Liver (tissue), 9 donors: ENCODE measurements around the gene PLCG2. TPM values are rescaled to one million over a fixed set of nuclear protein-coding genes. Genes with fewer than 3 reads are reported as not detected.

ENCODE experiments used
- DNase-seq: peaks from one replicate; pipeline ENCODE4 v3.0.0-alpha.2; 2017; ENCODE audit warnings: low spot score
- H3K27ac ChIP-seq, 2 donors: one replicate each; pipeline ENCODE4 v1.7.0; 2013; ENCODE audit warnings: inconsistent platforms in 2 of 2, low read length in 2 of 2, control low read depth in 1 of 2, low read depth in 1 of 2, mild to moderate bottlenecking in 1 of 2
- H3K27me3 ChIP-seq, 4 donors: one replicate each; pipeline versions ENCODE4 v1.6.1 to v1.7.0; 2013; ENCODE audit warnings: low read length in 3 of 4, inconsistent platforms in 1 of 4, mild to moderate bottlenecking in 1 of 4, moderate library complexity in 1 of 4; ENCODE audit not compliant: control insufficient read depth in 4 of 4, insufficient read depth in 4 of 4
- H3K36me3 ChIP-seq, 4 donors: one replicate each; pipeline versions ENCODE4 v1.6.1 to v1.7.0; 2013; ENCODE audit warnings: low read length in 3 of 4, mild to moderate bottlenecking in 3 of 4, low read depth in 1 of 4, moderate library complexity in 1 of 4; ENCODE audit not compliant: control insufficient read depth in 4 of 4, insufficient read depth in 3 of 4
- H3K4me1 ChIP-seq, 4 donors: one replicate each; pipeline versions ENCODE4 v1.6.1 to v1.7.0; 2013; ENCODE audit warnings: low read length in 3 of 4, mild to moderate bottlenecking in 3 of 4, moderate library complexity in 1 of 4; ENCODE audit not compliant: control insufficient read depth in 4 of 4, insufficient read depth in 4 of 4
- H3K4me3 ChIP-seq, 3 donors: one replicate each; pipeline versions ENCODE4 v1.6.1 to v1.7.0; 2013; ENCODE audit warnings: low read length in 3 of 3, control low read depth in 1 of 3, low read depth in 1 of 3, mild to moderate bottlenecking in 1 of 3
- H3K9ac ChIP-seq, 2 donors: one replicate each; pipeline ENCODE4 v1.7.0; 2013; ENCODE audit warnings: low read length in 2 of 2, mild to moderate bottlenecking in 2 of 2, moderate library complexity in 2 of 2, control low read depth in 1 of 2, low read depth in 1 of 2
- H3K9me3 ChIP-seq, 4 donors: one replicate each; pipeline versions ENCODE4 v1.6.1 to v1.7.0; 2013; ENCODE audit warnings: low read length in 3 of 4; ENCODE audit not compliant: control insufficient read depth in 4 of 4
- ATF3 ChIP-seq: IDR thresholded peaks from 2 replicates; pipeline ENCODE4 v1.6.1; 2016; ENCODE audit warnings: antibody characterized with exemption
- CTCF ChIP-seq: fragments of 150-350 bp; IDR thresholded peaks from 2 replicates; pipeline ENCODE4 v1.5.1; 2017; ENCODE audit warnings: improper control_type of control experiment, low read depth, low read length; ENCODE audit not compliant: missing input control
- EGR1 ChIP-seq, 2 donors: IDR thresholded peaks; 2 replicates each; pipeline ENCODE4 v1.6.1; 2016 to 2018; ENCODE audit warnings: antibody characterized with exemption in 2 of 2, low read depth in 2 of 2
- FOXA1 ChIP-seq: IDR thresholded peaks from 2 replicates; pipeline ENCODE4 v1.6.1; 2016; ENCODE audit warnings: antibody characterized with exemption
- GABPA ChIP-seq, 2 donors: IDR thresholded peaks in 1 of 2; conservative IDR thresholded peaks in 1 of 2; 2 replicates each; pipeline ENCODE4 v1.6.1; 2016; ENCODE audit warnings: antibody characterized with exemption in 2 of 2, mild to moderate bottlenecking in 1 of 2, moderate library complexity in 1 of 2
- HNF4G ChIP-seq: IDR thresholded peaks from 2 replicates; pipeline ENCODE4 v1.6.1; 2016; ENCODE audit warnings: antibody characterized with exemption
- JUND ChIP-seq, 2 donors: IDR thresholded peaks; 2 replicates each; pipeline ENCODE4 v1.6.1; 2016; ENCODE audit warnings: antibody characterized with exemption in 2 of 2
- MAX ChIP-seq: IDR thresholded peaks from 2 replicates; pipeline ENCODE4 v1.6.1; 2016; ENCODE audit warnings: antibody characterized with exemption
- RAD21 ChIP-seq, 2 donors: IDR thresholded peaks; 2 replicates each; pipeline ENCODE4 v1.6.1; 2016; ENCODE audit warnings: antibody characterized with exemption in 2 of 2, mild to moderate bottlenecking in 2 of 2
- REST ChIP-seq: IDR thresholded peaks from 2 replicates; pipeline ENCODE4 v1.6.1; 2016; ENCODE audit warnings: antibody characterized with exemption, mild to moderate bottlenecking
- RXRA ChIP-seq, 2 donors: IDR thresholded peaks; 2 replicates each; pipeline ENCODE4 v1.6.1; 2017 to 2018; ENCODE audit warnings: antibody characterized with exemption in 2 of 2, mild to moderate bottlenecking in 1 of 2
- TAF1 ChIP-seq: conservative IDR thresholded peaks from 2 replicates; pipeline ENCODE4 v1.6.1; 2016; ENCODE audit warnings: antibody characterized with exemption, mild to moderate bottlenecking
- YY1 ChIP-seq: IDR thresholded peaks from 2 replicates; pipeline ENCODE4 v1.6.1; 2016; ENCODE audit warnings: antibody characterized with exemption, mild to moderate bottlenecking
- WGBS: extraction: QIAGEN DNeasy Blood & Tissue Kit; methylation state at CpG from one replicate; pipeline ENCODE4 v1.1.7; 2013; 5-methylcytosine and 5-hydroxymethylcytosine counted together
- polyA plus RNA-seq, 2 donors: library from polyadenylated mRNA; stranded (reverse) in 1 of 2; unstranded in 1 of 2; fragments of 200-250 nt in 1 of 2; fragments of >200 nt in 1 of 2; fragmentation: Nextera tagmentation in 1 of 2; extraction: Ambion mirVana in 1 of 2; gene quantifications; one replicate each; pipeline versions ENCODE4 v1.2.1 to v1.2.3, GENCODE V29; 2013 to 2015
- total RNA-seq, 2 donors: library from RNA; depleted of rRNA; stranded (reverse); fragments of >200 nt; gene quantifications; one replicate each; pipeline ENCODE4 v1.2.3, GENCODE V29; 2014
- donor health status: healthy.
- donor health status: healthy.
- donor health status: healthy.
- donor health status: healthy.
- donor health status: healthy.

Gene PLCG2
- total and polyA plus RNA-seq, 4 donors: 7.1 to 21.6 (median 15.8) TPM

- H3K9ac ChIP-seq: no peak overlapping the region
- H3K27me3 ChIP-seq: no peaks in the 10 kb centered on the region
- TF ChIP-seq JUND (IDR thresholded peaks at IDR 0.05) (no peak), GABPA (IDR thresholded peaks at IDR 0.05 in 1 of 2, conservative IDR thresholded peaks at IDR 0.05 in 1 of 2) (no peak), FOXA1 (no peak), TAF1 (no peak), MAX (no peak), ATF3 (no peak), EGR1 (IDR thresholded peaks at IDR 0.05; ENCODE audit: low read depth in 2 of 2) (no peak)
- 88% methylated on average over 6 of the region's 6 CpGs for WGBS
- no peak overlapping the region for H3K27ac ChIP-seq
- peaks cover 0 to 36% (median 23%) of the 10 kb centered on the region in 4 donors for H3K4me1 ChIP-seq
- peaks cover 0 to 15% (median 10%) of the 10 kb centered on the region in 4 donors for H3K36me3 ChIP-seq
- no peak for DNase-seq
- no peaks in the 10 kb centered on the region for H3K9me3 ChIP-seq
- no peak overlapping the region for H3K4me3 ChIP-seq
Measured at GRCh38 chr16:81891736-81892364, 112.8 kb downstream of the PLCG2 start.

- Histone ChIP-seq H3K4me1 (peaks cover 0 to 21% (median 11%) of the 10 kb centered on the region in 4 donors), H3K36me3 (peaks cover 0 to 25% (median 21%) of the 10 kb centered on the region in 4 donors), H3K9ac (no peak overlapping the region), H3K27ac (no peak overlapping the region), H3K27me3 (no peaks in the 10 kb centered on the region), H3K9me3 (no peaks in the 10 kb centered on the region), H3K4me3 (no peak overlapping the region)
- no peak for TF ChIP-seq ATF3
- no peak for TF ChIP-seq RAD21 (IDR thresholded peaks at IDR 0.05)
- no peak for TF ChIP-seq JUND (IDR thresholded peaks at IDR 0.05)
- TF ChIP-seq RXRA (IDR thresholded peaks at IDR 0.05): no peak
- no peak for TF ChIP-seq TAF1
- TF ChIP-seq EGR1 (IDR thresholded peaks at IDR 0.05; ENCODE audit: low read depth in 2 of 2): no peak
- no peak for TF ChIP-seq YY1
- TF ChIP-seq REST: no peak
- no peak for TF ChIP-seq MAX
- no peak for TF ChIP-seq GABPA (IDR thresholded peaks at IDR 0.05 in 1 of 2, conservative IDR thresholded peaks at IDR 0.05 in 1 of 2)
- TF ChIP-seq HNF4G: no peak
- TF ChIP-seq CTCF: no peak
- DNase-seq: no peak
- WGBS: 96% methylated on average over 12 of the region's 12 CpGs
Measured at GRCh38 chr16:81894592-81894991, 115.5 kb downstream of the PLCG2 start.
